Middle frontal gyrus (tissue), 1 donor: ENCODE measurements around the gene ELOA.
"Not testable (repeated sequence)": the region's sequence is repeated elsewhere in the genome, so short reads cannot be mapped to it uniquely, and the experiment has no call there.

Source experiments
- DNase-seq: peaks from one replicate; pipeline ENCODE4 v3.0.0-alpha.2; 2015; ENCODE audit warnings: low spot score; ENCODE audit errors: extremely low spot score

The ELOA gene

DNA sequence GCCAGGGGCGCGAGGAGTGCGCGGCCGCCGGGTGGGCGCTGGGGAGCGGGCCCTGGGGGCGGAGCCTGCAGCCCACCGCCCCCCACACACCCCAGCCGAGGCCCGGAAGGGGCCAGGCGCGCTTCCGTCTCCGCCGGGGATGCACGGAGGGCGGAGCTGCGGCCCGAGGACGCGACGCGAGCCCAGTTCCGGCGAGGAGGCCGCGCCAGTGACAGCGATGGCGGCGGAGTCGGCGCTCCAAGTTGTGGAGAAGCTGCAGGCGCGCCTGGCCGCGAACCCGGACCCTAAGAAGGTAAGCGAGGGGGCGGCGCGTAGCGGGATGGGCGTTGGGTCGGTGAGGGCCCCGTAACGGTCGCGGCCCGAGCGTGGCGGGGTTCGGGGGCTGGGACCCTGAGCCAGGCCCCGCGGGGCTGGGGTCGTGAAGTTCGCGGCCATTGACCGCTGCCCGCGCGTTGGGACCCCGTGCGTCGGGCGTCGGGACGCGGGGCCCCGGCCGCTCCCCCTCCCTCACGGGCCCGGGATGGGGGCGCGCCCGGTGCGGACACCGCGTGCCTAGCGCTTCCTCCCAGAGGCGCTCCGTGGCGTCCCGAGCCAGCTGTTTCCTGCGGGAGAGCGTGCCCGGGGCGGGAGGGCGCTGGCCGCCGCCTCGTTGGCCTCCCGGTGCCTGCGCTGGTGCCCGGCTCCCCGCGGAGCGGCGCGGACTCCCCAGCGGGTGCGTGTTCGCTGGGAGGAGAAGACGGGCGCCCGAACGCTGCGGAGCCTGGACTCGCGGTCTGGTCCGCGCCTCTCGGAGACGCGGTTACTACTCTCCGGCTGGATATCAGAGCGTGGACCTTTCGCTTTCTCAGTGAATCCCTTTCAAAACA lies at the start of gene ELOA:
TSS of gene ELOA (plus strand) at position 185 of the 866 bp plus-strand sequence. CDS start at position 218, 33 bp downstream.
- DNase-seq, result peak; percentile 37

DNA sequence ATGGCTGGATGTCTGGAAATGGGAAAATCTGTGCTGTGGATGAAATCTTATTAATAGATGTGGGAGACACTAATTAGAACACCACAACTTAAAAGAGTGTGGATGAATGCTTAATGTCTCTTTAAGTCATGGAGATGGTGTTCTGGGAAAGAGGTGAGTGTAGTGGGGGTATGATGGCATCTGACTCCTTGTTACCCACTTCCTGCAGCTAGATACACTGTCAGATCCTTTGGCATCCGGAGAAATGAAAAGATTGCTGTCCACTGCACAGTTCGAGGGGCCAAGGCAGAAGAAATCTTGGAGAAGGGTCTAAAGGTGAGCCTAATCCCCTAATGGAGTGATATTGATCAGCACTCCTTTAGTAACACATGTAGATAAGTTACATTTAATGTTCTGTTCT lies 49.7 kb upstream of the ELOA start:
- no peak for DNase-seq

- DNase-seq, result no peak
Observed at GRCh38 chr1:23694371-23694770, 48.9 kb upstream of the ELOA start.

- DNase-seq, result no peak
Observed at GRCh38 chr1:23695667-23696066, 47.6 kb upstream of the ELOA start.

GRCh38 chr1:23696335-23696989 lies 46.8 kb upstream of the ELOA start:
- DNase-seq, result no peak

DNA sequence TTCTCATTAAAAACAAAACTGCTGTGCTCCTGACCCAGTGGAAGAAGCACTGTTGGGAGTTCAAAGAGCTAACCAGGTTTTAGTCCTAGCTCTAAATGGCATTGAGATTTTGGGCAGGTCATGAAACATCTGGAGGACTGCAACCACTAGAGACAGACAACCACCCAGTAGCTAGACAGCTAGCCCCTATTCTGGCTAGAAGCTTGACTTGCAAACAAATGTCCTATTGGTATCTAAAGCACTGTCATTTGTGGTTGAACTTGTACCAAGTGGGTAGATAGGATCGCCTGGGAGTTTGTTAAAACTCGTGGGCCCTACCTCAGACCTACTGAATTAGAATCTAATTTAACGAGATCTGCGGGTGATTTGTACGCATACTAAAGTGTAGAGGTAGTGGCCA lies 44.8 kb upstream of the ELOA start:
- DNase-seq, result no peak

DNA sequence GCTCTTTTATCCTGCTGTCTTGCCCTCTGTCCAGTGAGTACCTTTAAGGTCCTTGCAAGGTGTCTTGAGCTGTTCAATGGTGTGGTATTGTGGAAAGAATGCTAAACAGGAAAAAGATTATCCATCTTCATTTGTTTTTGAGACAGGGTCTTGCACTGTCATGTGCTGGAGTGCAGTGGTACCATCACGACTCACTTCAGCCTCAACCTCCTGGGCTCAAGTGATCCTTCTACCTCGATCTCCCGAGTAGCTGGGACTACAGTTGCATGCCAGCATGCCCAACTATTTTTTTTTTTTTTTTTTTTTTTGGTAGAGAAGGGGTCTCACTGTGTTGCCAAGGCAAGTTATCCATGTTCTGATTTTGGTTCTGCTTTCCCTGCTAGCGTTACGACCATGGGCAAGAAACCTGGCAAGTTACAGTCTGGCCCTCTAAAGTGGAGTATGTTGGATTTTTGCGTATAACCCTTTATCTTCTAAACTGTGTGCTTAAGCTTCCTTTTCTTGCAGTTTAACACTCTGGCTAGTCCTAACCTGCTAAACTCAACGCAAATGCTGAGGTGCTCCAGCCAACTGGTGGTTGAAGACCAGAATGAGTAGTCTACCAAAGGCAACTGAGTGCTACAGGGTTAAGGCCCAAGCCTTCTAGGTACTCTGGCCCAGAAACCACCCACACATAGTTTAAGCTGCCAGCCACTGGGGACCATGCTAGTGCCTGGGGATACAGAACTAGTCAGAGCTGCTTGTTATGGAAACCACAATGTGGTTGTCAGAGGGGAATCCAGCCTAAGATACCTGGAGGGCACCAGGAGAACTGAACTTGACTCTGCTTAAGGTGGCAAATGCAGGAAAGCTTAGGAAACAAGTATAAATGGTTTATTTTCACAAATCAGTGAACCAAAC lies 43.7 kb upstream of the ELOA start:
- no peak for DNase-seq

- no peak for DNase-seq
Observed at GRCh38 chr1:23701310-23701709, 42.0 kb upstream of the ELOA start.

GRCh38 chr1:23701996-23702395 lies 41.3 kb upstream of the ELOA start:
- no peak for DNase-seq

DNA sequence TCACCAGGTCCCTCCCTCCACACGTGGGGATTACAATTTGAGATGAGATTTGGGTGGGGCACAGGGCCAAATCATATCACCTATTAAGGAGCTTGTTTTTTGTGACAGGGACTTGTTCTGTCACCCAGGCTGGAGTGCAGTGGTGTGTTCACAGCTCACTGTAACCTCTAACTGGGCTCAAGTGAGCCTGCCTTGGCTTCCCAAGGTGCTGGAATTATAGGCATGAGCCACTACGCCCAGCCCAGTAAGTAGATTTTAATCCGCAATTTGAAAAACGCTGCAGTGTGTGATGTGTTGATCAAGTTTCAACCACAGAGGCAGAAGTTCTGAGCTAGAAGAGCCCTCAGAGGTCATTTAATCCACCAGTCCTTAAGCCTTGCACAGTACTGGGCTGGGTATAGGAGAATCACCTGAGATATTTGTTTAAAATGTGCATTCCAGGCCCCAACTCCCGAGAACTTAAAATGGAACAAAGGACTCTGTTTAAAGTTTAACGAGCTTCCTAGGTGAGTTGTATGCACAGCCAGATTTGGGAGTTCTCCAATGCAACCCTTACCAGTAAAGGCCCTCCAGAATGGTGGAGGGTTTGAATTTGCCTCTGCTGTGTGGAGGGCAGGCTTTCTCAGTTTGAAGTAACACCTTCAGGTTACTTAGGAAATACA lies 38.3 kb upstream of the ELOA start:
- DNase-seq, result no peak

- DNase-seq, result no peak
Observed at GRCh38 chr1:23709229-23709628, 34.0 kb upstream of the ELOA start.

- no peak for DNase-seq
Observed at GRCh38 chr1:23718482-23718881, 24.8 kb upstream of the ELOA start.

DNA sequence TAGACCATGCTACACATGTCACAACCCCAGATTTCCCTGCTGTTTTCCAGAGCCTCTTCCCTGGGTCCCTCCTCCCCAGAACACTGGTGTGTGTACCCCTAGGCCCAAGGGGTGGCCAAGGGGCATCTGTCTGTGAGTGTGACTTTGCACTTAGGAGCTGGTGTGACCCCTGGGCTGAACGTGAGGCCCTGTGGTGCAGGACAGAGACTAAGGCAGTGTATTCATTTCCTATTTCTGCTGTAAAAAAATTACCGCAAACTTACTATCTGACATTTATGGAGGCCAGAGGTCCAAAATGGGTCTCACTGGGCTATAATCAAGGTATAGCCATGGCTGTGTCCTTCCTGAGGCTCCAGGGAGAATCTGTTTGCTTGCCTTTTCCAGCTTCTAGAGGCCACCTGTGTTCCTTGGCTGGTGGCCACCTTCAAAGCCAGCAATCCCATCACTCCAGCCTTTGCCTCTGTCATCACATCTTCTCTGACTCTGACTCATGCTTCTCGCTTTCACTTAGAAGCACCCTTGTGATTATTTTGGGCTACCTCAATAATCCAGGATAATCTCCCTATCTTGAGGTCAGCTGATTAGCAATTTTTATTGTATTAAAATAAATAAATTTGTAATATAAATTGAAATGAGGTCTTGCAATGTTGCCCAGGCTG lies 24.0 kb upstream of the ELOA start:
- DNase-seq, result no peak

- no peak for DNase-seq
Observed at GRCh38 chr1:23720256-23720995, 22.8 kb upstream of the ELOA start.

- DNase-seq, result no peak
Observed at GRCh38 chr1:23722652-23723051, 20.6 kb upstream of the ELOA start.

GRCh38 chr1:23726686-23727085 lies 16.6 kb upstream of the ELOA start:
- no peak for DNase-seq

GRCh38 chr1:23727362-23727811 lies 15.9 kb upstream of the ELOA start:
- DNase-seq, result no peak

DNA sequence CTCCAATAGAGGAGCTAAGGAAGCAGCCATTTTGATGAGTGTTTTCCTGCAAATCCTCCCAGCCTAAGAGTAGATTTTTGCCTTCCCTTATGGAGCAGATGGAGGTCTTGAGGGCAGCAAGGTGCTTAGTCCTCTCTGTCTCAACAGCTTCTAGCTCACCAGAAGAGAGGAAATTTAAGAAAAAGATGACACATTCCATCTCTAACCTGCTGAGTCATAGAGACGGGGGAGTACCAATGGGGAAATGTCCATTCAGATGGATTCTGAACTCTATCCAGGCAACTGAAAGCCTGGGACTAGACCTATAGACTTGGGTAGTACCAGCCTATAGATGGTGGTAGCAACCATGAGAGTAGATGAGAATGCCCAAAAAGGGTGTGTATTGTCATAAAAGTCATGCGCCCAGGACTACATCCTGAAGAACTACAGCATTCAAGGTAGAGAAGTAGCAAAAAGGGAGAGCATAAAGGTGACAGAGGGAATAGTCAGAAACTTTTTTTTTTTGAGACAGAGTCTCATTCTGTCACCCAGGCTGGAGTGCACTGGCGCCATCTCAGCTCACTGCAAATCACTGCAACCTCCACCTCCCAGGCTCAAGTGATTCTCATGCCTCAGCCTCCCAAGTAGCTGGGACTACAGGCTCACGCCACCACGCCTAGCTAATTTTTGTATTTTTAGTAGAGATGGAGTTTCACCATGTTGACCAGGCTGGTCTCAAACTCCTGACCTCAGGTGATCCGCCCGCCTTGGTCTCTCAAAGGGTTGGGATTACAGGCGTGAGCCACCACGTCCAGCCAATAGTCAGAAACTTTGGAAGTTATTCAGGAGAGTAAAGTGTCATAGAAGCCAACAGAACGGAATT lies 10.7 kb upstream of the ELOA start:
- DNase-seq, result no peak

DNA sequence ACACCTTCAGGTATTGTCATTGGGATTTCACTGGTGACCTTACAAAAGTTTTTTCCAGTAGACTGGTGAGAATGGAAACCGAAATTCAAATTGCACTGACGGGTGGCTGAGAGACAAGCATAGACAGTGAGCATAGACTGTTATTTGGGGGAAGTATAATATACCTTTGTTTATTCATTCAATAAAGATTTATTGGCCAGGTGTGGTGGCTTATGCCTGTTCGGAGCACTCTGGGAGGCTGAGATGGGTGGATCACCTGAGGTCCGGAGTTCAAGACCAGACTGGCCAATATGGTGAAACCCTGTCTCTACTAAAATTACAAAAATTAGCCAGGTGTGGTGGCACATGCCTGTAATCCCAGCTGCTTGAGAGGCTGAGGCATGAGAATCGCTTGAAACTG lies 10.0 kb upstream of the ELOA start:
- not testable (repeated sequence) for DNase-seq
